Hepatocyte (in vitro differentiated cells): ENCODE measurements around the gene UHRF1.

Experiments
- CTCF ChIP-seq: fragments of 200-600 bp; sonication (generic); IDR thresholded peaks from 2 replicates; pipeline ENCODE4 v1.5.1; 2016; ENCODE audit warnings: antibody characterized with exemption, mild to moderate bottlenecking; ENCODE audit not compliant: poor library complexity
- EZH2 ChIP-seq: fragments of 200-600 bp; sonication (generic); IDR thresholded peaks from 2 replicates; pipeline ENCODE4 v1.6.1; 2016; ENCODE audit warnings: antibody characterized with exemption, mild to moderate bottlenecking, borderline replicate concordance
- EZH2phosphoT487 ChIP-seq: fragments of 200-600 bp; sonication (generic); IDR thresholded peaks from one replicate; pipeline ENCODE4 v1.6.1; 2018; ENCODE audit warnings: antibody characterized with exemption, mild to moderate bottlenecking, low read depth, moderate library complexity; ENCODE audit not compliant: unreplicated experiment, severe bottlenecking

- no peak for TF ChIP-seq CTCF
- no peak for TF ChIP-seq EZH2
- no peak for TF ChIP-seq EZH2phosphoT487
Measured at GRCh38 chr19:4969772-4970531, 60.7 kb downstream of the UHRF1 start.
